OCI-LY7 (cell line): ENCODE measurements around the gene KIAA1549. TPM values are rescaled to one million over a fixed set of nuclear protein-coding genes. Genes with fewer than 3 reads are reported as not detected.
"Not testable (repeated sequence)": the region's sequence is repeated elsewhere in the genome, so short reads cannot be mapped to it uniquely, and the experiment has no call there.

ENCODE experiments used
- BruUV-seq: library from RNA; stranded (reverse); fragments of 400-500 nt; replicated peaks from 2 replicates; lab custom pipeline; 2021; lab: Mats Ljungman, UMichigan
- CTCF ChIA-PET: fragments of 300-600 bp; sonication (Branson Sonifier 250); formaldehyde crosslinking; loops from one replicate; lab custom pipeline; 2022; ENCODE audit warnings: antibody characterized with exemption; ENCODE audit not compliant: unreplicated experiment; lab: Charles Lee
- POLR2A ChIA-PET: fragments of 300-600 bp; sonication (Branson Sonifier 250); formaldehyde crosslinking; loops from one replicate; lab custom pipeline; 2022; ENCODE audit warnings: antibody characterized with exemption; lab: Charles Lee
- DNase-seq: peaks from one replicate; pipeline ENCODE4 v3.0.0-alpha.2; 2015; ENCODE audit warnings: low spot score
- H2AFZ ChIP-seq: fragments of 200-600 bp; sonication (generic), shearing (Covaris generic); 2 replicates; pipeline ENCODE4 v1.6.1; 2014; ENCODE audit warnings: mild to moderate bottlenecking, antibody characterized with exemption, low read length, moderate library complexity
- H3K27ac ChIP-seq: fragments of 200-600 bp; sonication (generic); 2 replicates; pipeline ENCODE4 v1.5.1; 2014; ENCODE audit warnings: mixed run types, low read depth, mild to moderate bottlenecking, moderate library complexity, low read length, inconsistent platforms; ENCODE audit not compliant: poor library complexity, severe bottlenecking
- H3K36me3 ChIP-seq: fragments of 200-600 bp; sonication (generic); 2 replicates; pipeline ENCODE4 v1.6.1; 2014; ENCODE audit warnings: mild to moderate bottlenecking, antibody characterized with exemption, low read length, moderate library complexity, mixed read lengths; ENCODE audit not compliant: insufficient read depth
- H3K4me1 ChIP-seq: fragments of 200-600 bp; sonication (generic); 2 replicates; pipeline ENCODE4 v1.5.1; 2014; ENCODE audit warnings: mild to moderate bottlenecking, low read length; ENCODE audit not compliant: insufficient read depth, poor library complexity, severe bottlenecking
- H3K4me2 ChIP-seq: fragments of 200-600 bp; sonication (generic); 2 replicates; pipeline ENCODE4 v1.6.1; 2014; ENCODE audit warnings: mild to moderate bottlenecking, low read length
- H3K4me3 ChIP-seq: fragments of 200-600 bp; sonication (generic); 2 replicates; pipeline ENCODE4 v1.5.1; 2014; ENCODE audit warnings: mild to moderate bottlenecking, low read depth, low read length; ENCODE audit not compliant: poor library complexity, severe bottlenecking
- H3K79me2 ChIP-seq: fragments of 200-600 bp; sonication (generic); 2 replicates; pipeline ENCODE4 v1.6.1; 2016; ENCODE audit warnings: low read depth, mild to moderate bottlenecking, low read length, moderate library complexity, mixed read lengths; ENCODE audit not compliant: insufficient read depth
- H3K9me2 ChIP-seq: fragments of 200-600 bp; sonication (generic); 2 replicates; pipeline ENCODE4 v1.6.1; 2016; ENCODE audit warnings: mild to moderate bottlenecking, low read length, mixed read lengths; ENCODE audit not compliant: insufficient read depth
- H3K9me3 ChIP-seq: fragments of 200-600 bp; sonication (generic); 2 replicates; pipeline ENCODE4 v1.6.1; 2014; ENCODE audit warnings: mild to moderate bottlenecking, mixed run types, low read length, mixed read lengths
- H4K20me1 ChIP-seq: fragments of 200-600 bp; sonication (generic); 2 replicates; pipeline ENCODE4 v1.6.1; 2014; ENCODE audit warnings: mild to moderate bottlenecking, antibody characterized with exemption, low read length, moderate library complexity, mixed read lengths; ENCODE audit not compliant: insufficient read depth
- CTCF ChIP-seq: fragments of 200-600 bp; sonication (generic); conservative IDR thresholded peaks from 2 replicates; pipeline ENCODE4 v1.5.1; 2014; ENCODE audit warnings: mild to moderate bottlenecking, antibody characterized with exemption, low read length, moderate library complexity, mixed read lengths
- EZH2phosphoT487 ChIP-seq: fragments of 200-600 bp; sonication (generic); IDR thresholded peaks from 2 replicates; pipeline ENCODE4 v1.6.1; 2018; ENCODE audit warnings: low read depth, borderline replicate concordance, mild to moderate bottlenecking, mixed run types, antibody characterized with exemption, low read length, moderate library complexity, mixed read lengths
- intact Hi-C: fragments of 100-400 bp; cut with micrococcal nuclease; formaldehyde crosslinking; loops from one replicate; pipeline ENCODE4 v1.10.0; 2022; ENCODE audit not compliant: unreplicated experiment
- total RNA-seq, 2 experiments: library from RNA; depleted of rRNA in 1 of 2; stranded (reverse); fragments of >200 nt in 1 of 2; shearing (Covaris generic) in 1 of 2; gene quantifications; 2 replicates each; pipeline ENCODE4 v1.2.3, GENCODE V29; 2014 to 2022

KIAA1549 gene
- total RNA-seq, 2 experiments from 2014 or later, result 0.03 to 3.0 TPM

GRCh38 chr7:138816650-138817049 lies 164.5 kb downstream of the KIAA1549 start:
- intact Hi-C loops, result no loop called here
- CTCF ChIA-PET, result no interaction called here

GRCh38 chr7:138814816-138815332 lies 166.3 kb downstream of the KIAA1549 start:
- no TSS peak for BruUV-seq
- intact Hi-C loops, result no loop called here
- Histone ChIP-seq H2AFZ (no peak overlapping the region), H3K9me3 (no peaks in the 10 kb centered on the region), H3K79me2 (no peaks in the 10 kb centered on the region), H3K36me3 (no peaks in the 10 kb centered on the region), H3K4me2 (no peak overlapping the region), H3K27ac (no peak overlapping the region), H3K9me2 (no peaks in the 10 kb centered on the region), H3K4me1 (no peaks in the 10 kb centered on the region), H3K4me3 (no peak overlapping the region), H4K20me1 (no peaks in the 10 kb centered on the region)
- POLR2A ChIA-PET, result interaction anchor here (0.6 kb wide), 2 partner anchors 47 to 632 kb away, joined by 3 to 7 read pairs; no protein-coding TSS in a partner anchor
- no peak for DNase-seq
- CTCF ChIA-PET, result no interaction called here
- TF ChIP-seq CTCF (no peak), EZH2phosphoT487 (no peak)

More at GRCh38 chr7:138816650-138817049, 164.5 kb downstream of the KIAA1549 start:
- Histone ChIP-seq H3K36me3 (no peaks in the 10 kb centered on the region), H3K4me2 (no peak overlapping the region), H3K4me3 (no peak overlapping the region), H3K9me2 (no peaks in the 10 kb centered on the region), H2AFZ (no peak overlapping the region), H3K27ac (no peak overlapping the region), H3K79me2 (no peaks in the 10 kb centered on the region), H4K20me1 (no peaks in the 10 kb centered on the region), H3K4me1 (no peaks in the 10 kb centered on the region), H3K9me3 (no peaks in the 10 kb centered on the region)
- no peak for DNase-seq
- TF ChIP-seq CTCF (no peak), EZH2phosphoT487 (no peak)
- BruUV-seq, result no TSS peak
- POLR2A ChIA-PET, result no interaction called here

- no peak for TF ChIP-seq EZH2phosphoT487
- no peak for TF ChIP-seq CTCF
- H3K4me1 ChIP-seq, result no peaks in the 10 kb centered on the region
- BruUV-seq, result no TSS peak
- no peaks in the 10 kb centered on the region for H3K79me2 ChIP-seq
- CTCF ChIA-PET, result no interaction called here
- no peak overlapping the region for H3K4me3 ChIP-seq
- no peak overlapping the region for H3K4me2 ChIP-seq
- no peaks in the 10 kb centered on the region for H3K9me3 ChIP-seq
- H3K36me3 ChIP-seq, result no peaks in the 10 kb centered on the region
- intact Hi-C loops, result no loop called here
- H3K9me2 ChIP-seq, result no peaks in the 10 kb centered on the region
- H2AFZ ChIP-seq, result no peak overlapping the region
- H3K27ac ChIP-seq, result no peak overlapping the region
- no peaks in the 10 kb centered on the region for H4K20me1 ChIP-seq
- DNase-seq, result no peak
- POLR2A ChIA-PET, result no interaction called here
These were observed 167.2 kb downstream of the KIAA1549 start for GRCh38 chr7:138813945-138814344.

DNA sequence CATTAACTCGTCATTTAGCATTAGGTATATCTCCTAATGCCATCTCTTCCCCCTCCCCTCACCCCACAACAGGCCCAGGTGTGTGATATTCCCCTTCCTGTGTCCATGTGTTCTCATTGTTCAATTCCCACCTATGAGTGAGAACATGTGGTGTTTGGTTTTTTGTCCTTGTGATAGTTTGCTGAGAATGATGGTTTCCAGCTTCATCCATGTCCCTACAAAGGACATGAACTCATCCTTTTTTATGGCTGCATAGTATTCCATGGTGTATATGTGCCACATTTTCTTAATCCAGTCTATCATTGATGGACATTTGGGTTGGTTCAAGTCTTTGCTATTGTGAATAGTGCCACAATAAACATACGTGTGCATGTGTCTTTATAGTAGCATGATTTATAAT lies 169.9 kb downstream of the KIAA1549 start:
- intact Hi-C loops, H3K27ac ChIP-seq, BruUV-seq, H4K20me1 ChIP-seq, H3K79me2 ChIP-seq, H3K9me2 ChIP-seq, CTCF ChIA-PET, H3K9me3 ChIP-seq, H3K4me1 ChIP-seq, H3K4me2 ChIP-seq, POLR2A ChIA-PET, H2AFZ ChIP-seq, H3K36me3 ChIP-seq, DNase-seq, H3K4me3 ChIP-seq: not testable (repeated sequence)
